H1 (cell line): ENCODE data around the gene RBM25. TPM values are rescaled to one million over a fixed set of nuclear protein-coding genes. Genes with fewer than 3 reads are reported as not detected.

ENCODE experiments used
- ASH2L ChIP-seq: fragments of 200-600, 300-600 bp; sonication (generic); IDR thresholded peaks from one replicate; pipeline ENCODE4 v1.7.1; 2017; ENCODE audit warnings: low read length
- BCL11A ChIP-seq, 2 experiments: IDR thresholded peaks; one replicate each; pipeline ENCODE4 v1.6.1; 2011; ENCODE audit warnings: low read depth in 2 of 2, low read length in 2 of 2, mild to moderate bottlenecking in 2 of 2
- CHD2 ChIP-seq: IDR thresholded peaks from 2 replicates; pipeline ENCODE4 v1.6.1; 2012; ENCODE audit warnings: low read length, improper control_type of control experiment
- CHD7 ChIP-seq: fragments of 300-600 bp; sonication (generic); IDR thresholded peaks from 2 replicates; pipeline ENCODE4 v1.7.1; 2012; ENCODE audit warnings: low read length, moderate library complexity, mild to moderate bottlenecking, inconsistent platforms; ENCODE audit not compliant: insufficient replicate concordance
- HDAC2 ChIP-seq, 2 experiments: fragments of 300-600 bp in 1 of 2; sonication (generic) in 1 of 2; IDR thresholded peaks; 2 replicates each; pipeline ENCODE4 v1.6.1; 2011 to 2012; ENCODE audit warnings: low read depth in 2 of 2, low read length in 2 of 2, mild to moderate bottlenecking in 2 of 2, moderate library complexity in 2 of 2, borderline replicate concordance in 1 of 2, inconsistent platforms in 1 of 2
- JUN ChIP-seq: IDR thresholded peaks from 2 replicates; pipeline ENCODE4 v1.6.1; 2011; ENCODE audit warnings: low read depth, mild to moderate bottlenecking, improper control_type of control experiment, low read length
- MAFK ChIP-seq: IDR thresholded peaks from 2 replicates; pipeline ENCODE4 v1.6.1; 2012; ENCODE audit warnings: low read depth, mild to moderate bottlenecking, improper control_type of control experiment, low read length
- PHF8 ChIP-seq: fragments of 200-600 bp; sonication (generic); conservative IDR thresholded peaks from 2 replicates; pipeline ENCODE4 v1.7.1; 2012; ENCODE audit warnings: low read depth, mild to moderate bottlenecking, inconsistent platforms, low read length, moderate library complexity
- POLR2AphosphoS5 ChIP-seq: IDR thresholded peaks from 2 replicates; pipeline ENCODE4 v1.6.1; 2011; ENCODE audit warnings: low read depth, low read length
- RFX5 ChIP-seq: IDR thresholded peaks from 2 replicates; pipeline ENCODE4 v1.6.1; 2011; ENCODE audit warnings: low read depth, low read length, improper control_type of control experiment, borderline replicate concordance
- SIRT6 ChIP-seq: IDR thresholded peaks from one replicate; pipeline ENCODE4 v1.7.1; 2012; ENCODE audit warnings: low read length, inconsistent platforms
- SRF ChIP-seq: IDR thresholded peaks from 2 replicates; pipeline ENCODE4 v1.6.1; 2011; ENCODE audit warnings: mild to moderate bottlenecking, low read depth, low read length, moderate library complexity
- TAF7 ChIP-seq: optimal IDR thresholded peaks from 2 replicates; pipeline ENCODE3; 2011; ENCODE audit warnings: low read depth, mild to moderate bottlenecking, inconsistent platforms, low read length, moderate library complexity, borderline replicate concordance
- polyA plus RNA-seq, 7 experiments: library from polyadenylated mRNA; depleted of rRNA in 3 of 7; stranded (reverse) in 5 of 7; unstranded in 2 of 7; fragments of >200 nt in 5 of 7; fragments of 200-250 nt in 2 of 7; gene quantifications; 1 replicate in 5 of 7; 2 replicates in 1 of 7; 4 replicates in 1 of 7; pipeline versions ENCODE4 v1.2.1 to v1.2.3, GENCODE V29; 2011 to 2013; ENCODE audit warnings: missing spikeins in 2 of 7, mixed read lengths in 2 of 7
- total RNA-seq: library from RNA; stranded (reverse); fragmentation: NEBNext Ultra II Directional; extraction: Animal tissue kit (Norgen Biotek cat#: 25700); gene quantifications from 2 replicates; pipeline ENCODE4 v1.2.1, GENCODE V29; 2021

Gene RBM25
- total and polyA plus RNA-seq, 2 of the 8 experiments (the other 6 are each of a cell fraction or from before 2014, with no cell fraction given), result 25.6 to 134 TPM

DNA sequence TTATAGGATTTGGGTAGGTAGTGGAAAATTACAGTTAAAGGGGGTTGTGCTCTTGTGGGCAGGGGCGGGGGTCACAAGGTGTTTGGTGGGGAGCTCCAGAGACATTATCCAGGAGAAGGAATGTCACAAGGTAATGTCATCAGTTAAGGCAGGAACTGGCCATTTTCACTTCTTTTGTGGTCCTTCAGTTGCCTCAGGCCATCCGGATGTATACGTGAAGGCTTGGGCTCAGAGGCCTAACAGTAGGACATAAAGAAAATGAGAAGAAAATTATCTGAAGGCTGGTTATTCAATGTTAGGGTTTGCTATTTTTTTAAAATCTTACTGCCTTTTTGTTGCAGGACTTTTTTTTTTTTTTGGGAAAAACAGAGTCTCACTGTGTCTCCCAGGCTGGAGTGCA is 75.5 kb downstream of the RBM25 start (continued):
- no peak for TF ChIP-seq CHD7
- TF ChIP-seq CHD2, result no peak
- TF ChIP-seq TAF7, result no peak
- no peak for TF ChIP-seq PHF8
- no peak for TF ChIP-seq SIRT6
- TF ChIP-seq SRF, result no peak
- no peak for TF ChIP-seq MAFK
- TF ChIP-seq BCL11A (IDR thresholded peaks at IDR 0.05; ENCODE audit: low read depth in 2 of 2, low read length in 2 of 2), result no peak
- no peak for TF ChIP-seq HDAC2 (IDR thresholded peaks at IDR 0.05; ENCODE audit: borderline replicate concordance in 1 of 2, low read depth in 2 of 2, low read length in 2 of 2)
- TF ChIP-seq RFX5, result no peak
- TF ChIP-seq JUN, result no peak
- no peak for TF ChIP-seq ASH2L
- no peak for TF ChIP-seq POLR2AphosphoS5
